Hepatocyte (in vitro differentiated cells): ENCODE data around the gene TTLL4. TPM values are rescaled to one million over a fixed set of nuclear protein-coding genes. Genes with fewer than 3 reads are reported as not detected.
A peak's percentile ranks its signal among the peaks of the same experiment; 100 is the strongest.
"Not testable (repeated sequence)": the region's sequence is repeated elsewhere in the genome, so short reads cannot be mapped to it uniquely, and the experiment has no call there.

Source experiments
- DNase-seq: peaks from one replicate; pipeline ENCODE4 v3.0.0-alpha.2; 2016; ENCODE audit warnings: low spot score
- H2AFZ ChIP-seq: fragments of 200-600 bp; sonication (generic); 2 replicates; pipeline ENCODE4 v1.6.0; 2016; ENCODE audit warnings: antibody characterized with exemption, mild to moderate bottlenecking
- H3K27ac ChIP-seq: fragments of 200-600 bp; sonication (generic); 2 replicates; pipeline ENCODE4 v1.5.1; 2016; ENCODE audit warnings: mild to moderate bottlenecking
- H3K27me3 ChIP-seq: fragments of 200-600 bp; sonication (generic); 2 replicates; pipeline ENCODE4 v1.6.1; 2016
- H3K36me3 ChIP-seq: fragments of 200-600 bp; sonication (generic); replicated peaks from 2 replicates; pipeline ENCODE4 v1.5.1; 2016; ENCODE audit warnings: low read depth; ENCODE audit not compliant: insufficient read depth
- H3K4me1 ChIP-seq: fragments of 200-600 bp; sonication (generic); 2 replicates; pipeline ENCODE4 v1.5.1; 2016; ENCODE audit warnings: mild to moderate bottlenecking, moderate library complexity; ENCODE audit not compliant: insufficient read depth
- H3K4me2 ChIP-seq: fragments of 200-600 bp; sonication (generic); 2 replicates; pipeline ENCODE4 v1.6.0; 2016
- H3K4me3 ChIP-seq: fragments of 200-600 bp; sonication (generic); 2 replicates; pipeline ENCODE4 v1.5.1; 2016; ENCODE audit warnings: mild to moderate bottlenecking
- H3K79me2 ChIP-seq: fragments of 200-600 bp; sonication (generic); 2 replicates; pipeline ENCODE4 v1.6.0; 2017; ENCODE audit warnings: mild to moderate bottlenecking
- H3K9me2 ChIP-seq: fragments of 200-600 bp; sonication (generic); replicated peaks from 2 replicates; pipeline ENCODE4 v1.6.0; 2017; ENCODE audit warnings: mild to moderate bottlenecking; ENCODE audit not compliant: insufficient read depth
- H3K9me3 ChIP-seq: fragments of 200-600 bp; sonication (generic); 2 replicates; pipeline ENCODE4 v1.5.1; 2016; ENCODE audit warnings: low read depth, mild to moderate bottlenecking
- H4K20me1 ChIP-seq: fragments of 200-600 bp; sonication (generic); 2 replicates; pipeline ENCODE4 v1.6.0; 2016; ENCODE audit warnings: mild to moderate bottlenecking; ENCODE audit not compliant: insufficient read depth, poor library complexity, severe bottlenecking
- CTCF ChIP-seq: fragments of 200-600 bp; sonication (generic); IDR thresholded peaks from 2 replicates; pipeline ENCODE4 v1.5.1; 2016; ENCODE audit warnings: antibody characterized with exemption, mild to moderate bottlenecking; ENCODE audit not compliant: poor library complexity
- EZH2 ChIP-seq: fragments of 200-600 bp; sonication (generic); IDR thresholded peaks from 2 replicates; pipeline ENCODE4 v1.6.1; 2016; ENCODE audit warnings: antibody characterized with exemption, mild to moderate bottlenecking, borderline replicate concordance
- EZH2phosphoT487 ChIP-seq: fragments of 200-600 bp; sonication (generic); IDR thresholded peaks from one replicate; pipeline ENCODE4 v1.6.1; 2018; ENCODE audit warnings: antibody characterized with exemption, mild to moderate bottlenecking, low read depth, moderate library complexity; ENCODE audit not compliant: unreplicated experiment, severe bottlenecking
- WGBS: methylation state at CpG from one replicate; pipeline ENCODE4 v1.1.6; 2016; ENCODE audit warnings: low lambda C conversion rate; ENCODE audit errors: missing lambda C conversion rate; 5-methylcytosine and 5-hydroxymethylcytosine counted together
- polyA plus RNA-seq: library from polyadenylated mRNA; unstranded; fragments of >200 nt; fragmentation: Nextera tagmentation; extraction: Ambion mirVana; gene quantifications from 2 replicates; pipeline ENCODE4 v1.2.1, GENCODE V29; 2016
- total RNA-seq: library from RNA; depleted of rRNA; stranded (reverse); fragments of >200 nt; gene quantifications from 2 replicates; pipeline ENCODE4 v1.2.3, GENCODE V29; 2014

The TTLL4 gene
- total and polyA plus RNA-seq, 2 experiments from 2014 or later, result 18.2 to 23.7 TPM

- Histone ChIP-seq H4K20me1 (no peaks in the 10 kb centered on the region), H3K36me3 (no peaks in the 10 kb centered on the region), H2AFZ (no peak overlapping the region), H3K27ac (peak overlapping the region; percentile 34), H3K4me2 (no peak overlapping the region), H3K9me2 (no peaks in the 10 kb centered on the region), H3K27me3 (no peaks in the 10 kb centered on the region), H3K4me1 (no peaks in the 10 kb centered on the region), H3K79me2 (no peaks in the 10 kb centered on the region), H3K9me3 (no peaks in the 10 kb centered on the region), H3K4me3 (no peak overlapping the region)
- DNase-seq, result peak; percentile 29
- no peak for TF ChIP-seq EZH2phosphoT487
- no peak for TF ChIP-seq EZH2
- TF ChIP-seq CTCF, result no peak
- 86% methylated on average over 10 of the region's 10 CpGs for WGBS
Observed at GRCh38 chr2:218755567-218756404, 45.2 kb downstream of the TTLL4 start.

GRCh38 chr2:218756599-218757377 is 46.2 kb downstream of the TTLL4 start:
- Histone ChIP-seq H3K9me2 (no peaks in the 10 kb centered on the region), H3K36me3 (no peaks in the 10 kb centered on the region), H3K4me2 (no peak overlapping the region), H4K20me1 (no peaks in the 10 kb centered on the region), H2AFZ (no peak overlapping the region), H3K4me1 (no peaks in the 10 kb centered on the region), H3K4me3 (no peak overlapping the region), H3K9me3 (no peaks in the 10 kb centered on the region), H3K27me3 (no peaks in the 10 kb centered on the region), H3K27ac (no peak overlapping the region), H3K79me2 (no peaks in the 10 kb centered on the region)
- no peak for DNase-seq
- TF ChIP-seq EZH2phosphoT487 (no peak), EZH2 (no peak), CTCF (no peak)
- WGBS, result 91% methylated on average over 6 of the region's 6 CpGs

GRCh38 chr2:218761795-218762194 is 51.2 kb downstream of the TTLL4 start:
- Histone ChIP-seq H3K36me3 (no peaks in the 10 kb centered on the region), H3K27me3 (no peaks in the 10 kb centered on the region), H3K4me3 (no peak overlapping the region), H3K4me2 (no peak overlapping the region), H3K79me2 (no peaks in the 10 kb centered on the region), H3K4me1 (no peaks in the 10 kb centered on the region), H2AFZ (no peak overlapping the region), H3K9me2 (no peaks in the 10 kb centered on the region), H4K20me1 (no peaks in the 10 kb centered on the region), H3K27ac (no peak overlapping the region), H3K9me3 (no peaks in the 10 kb centered on the region)
- TF ChIP-seq CTCF, result no peak
- TF ChIP-seq EZH2phosphoT487, result no peak
- no peak for TF ChIP-seq EZH2
- WGBS, result 89% methylated on average over 2 of the region's 2 CpGs
- DNase-seq, result no peak

- H3K36me3 ChIP-seq, H2AFZ ChIP-seq, H3K4me2 ChIP-seq, H3K9me2 ChIP-seq, H3K4me3 ChIP-seq, H4K20me1 ChIP-seq, H3K79me2 ChIP-seq, H3K4me1 ChIP-seq, H3K27me3 ChIP-seq, H3K9me3 ChIP-seq, DNase-seq, H3K27ac ChIP-seq: not testable (repeated sequence)
- 96% methylated on average over 5 of the region's 5 CpGs for WGBS
Observed at GRCh38 chr2:218772759-218773158, 62.1 kb downstream of the TTLL4 start.
